Measurements from ENCODE around the gene NANP.
"Not testable (repeated sequence)": the region's sequence is repeated elsewhere in the genome, so short reads cannot be mapped to it uniquely, and the experiment has no call there.

Gene NANP, protein sequence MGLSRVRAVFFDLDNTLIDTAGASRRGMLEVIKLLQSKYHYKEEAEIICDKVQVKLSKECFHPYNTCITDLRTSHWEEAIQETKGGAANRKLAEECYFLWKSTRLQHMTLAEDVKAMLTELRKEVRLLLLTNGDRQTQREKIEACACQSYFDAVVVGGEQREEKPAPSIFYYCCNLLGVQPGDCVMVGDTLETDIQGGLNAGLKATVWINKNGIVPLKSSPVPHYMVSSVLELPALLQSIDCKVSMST

DNA sequence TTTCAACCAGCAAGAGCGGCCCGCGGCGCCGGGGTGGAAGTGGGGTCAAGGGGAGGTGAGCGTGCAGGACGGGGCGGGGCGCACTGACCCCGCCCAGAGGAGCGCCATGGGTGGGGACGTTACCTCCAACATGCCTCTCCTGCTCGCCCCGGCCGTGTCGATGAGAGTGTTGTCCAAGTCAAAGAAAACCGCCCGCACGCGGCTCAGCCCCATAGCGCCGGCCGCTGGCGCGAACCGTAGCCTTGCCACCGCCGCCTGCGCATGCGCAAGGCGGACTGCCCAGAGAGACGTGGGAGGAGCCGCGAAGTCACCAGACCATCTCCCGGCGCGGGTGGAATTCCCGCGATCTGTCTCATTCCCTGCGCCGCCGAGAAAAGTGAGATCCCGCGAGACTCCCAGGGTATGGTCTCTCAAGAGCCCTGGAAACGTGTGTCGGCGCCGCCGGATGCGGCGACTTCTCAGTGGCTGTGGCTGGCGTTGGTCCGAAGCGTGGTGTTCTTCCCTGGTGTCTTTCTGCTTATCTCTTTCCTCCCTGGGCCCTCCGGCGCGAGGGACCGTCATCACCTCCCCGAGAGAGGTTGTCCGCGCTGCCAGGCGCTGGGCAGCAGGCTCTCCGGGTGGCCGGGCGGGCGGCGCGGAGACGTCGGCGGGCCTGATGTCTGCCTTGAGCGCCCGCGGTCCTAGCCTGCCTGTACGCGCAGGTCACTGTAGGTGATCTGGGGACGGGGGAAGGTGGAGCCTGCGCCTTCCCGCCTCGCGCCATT is at the start of gene NANP:
TSS of gene NANP (minus strand) at position 279 of the 764 bp plus-strand sequence. CDS start at position 213, 66 bp downstream.
- peak; percentile 98 for DNase-seq (ENCODE audit: low read depth, low spot score)

DNA sequence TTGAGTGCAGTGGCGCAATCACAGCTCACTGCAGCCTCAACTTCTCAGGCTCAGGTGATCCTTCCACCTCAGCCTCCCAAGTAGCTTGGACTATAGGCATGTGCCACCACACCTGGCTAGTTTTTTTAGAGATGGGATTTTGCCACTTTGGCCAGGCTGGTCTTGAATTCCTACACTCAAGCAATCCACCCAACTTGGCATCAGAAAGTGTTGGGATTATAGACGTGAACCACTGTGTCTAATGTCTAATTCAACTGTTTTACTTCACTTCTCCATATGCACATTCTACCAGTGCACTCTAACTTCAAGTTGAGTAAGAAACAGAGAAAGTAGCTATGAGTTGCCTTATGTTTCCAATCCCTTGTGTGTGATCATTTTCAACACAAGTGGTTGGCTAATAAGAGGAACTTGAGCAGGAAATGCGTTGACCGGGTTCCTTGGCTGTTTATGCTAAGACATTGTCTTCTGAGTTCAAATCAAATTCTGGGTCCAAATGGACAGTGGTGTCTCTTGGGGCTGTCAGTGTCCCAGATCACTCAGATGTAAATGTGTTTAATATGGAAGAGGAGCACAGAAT is 48.9 kb upstream of the NANP start:
- no peak for DNase-seq (ENCODE audit: low read depth, low spot score)

DNA sequence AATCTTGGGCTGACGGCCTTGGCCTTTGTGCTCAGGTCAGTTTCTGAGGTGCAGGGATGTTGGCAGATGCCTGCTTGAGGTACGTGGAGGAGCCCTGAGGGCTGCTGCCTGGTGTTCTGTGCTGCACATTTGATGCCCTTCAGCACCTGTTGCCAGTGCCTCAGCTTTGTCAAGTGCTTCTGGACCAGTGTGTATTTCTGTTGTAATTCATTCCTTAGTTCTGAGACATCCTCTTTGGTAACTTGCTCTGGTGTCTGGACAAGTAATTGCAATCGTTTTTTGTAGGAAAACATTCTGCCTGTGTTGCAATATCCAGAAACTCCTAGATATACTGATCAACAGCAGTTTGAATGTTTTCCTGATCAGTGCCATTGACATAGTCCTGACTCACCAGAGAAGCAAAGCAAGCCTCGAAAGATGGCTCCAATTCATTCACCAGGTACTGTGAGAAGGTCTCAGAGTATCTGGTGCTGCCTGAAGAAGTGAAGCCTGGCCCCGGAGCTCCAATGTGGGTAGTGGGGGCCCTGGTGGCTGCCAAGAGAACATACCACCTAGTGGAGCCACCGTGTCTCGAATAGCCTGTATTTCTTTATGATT is 46.1 kb upstream of the NANP start:
- peak; percentile 25 for DNase-seq (ENCODE audit: low read depth, low spot score)

DNA sequence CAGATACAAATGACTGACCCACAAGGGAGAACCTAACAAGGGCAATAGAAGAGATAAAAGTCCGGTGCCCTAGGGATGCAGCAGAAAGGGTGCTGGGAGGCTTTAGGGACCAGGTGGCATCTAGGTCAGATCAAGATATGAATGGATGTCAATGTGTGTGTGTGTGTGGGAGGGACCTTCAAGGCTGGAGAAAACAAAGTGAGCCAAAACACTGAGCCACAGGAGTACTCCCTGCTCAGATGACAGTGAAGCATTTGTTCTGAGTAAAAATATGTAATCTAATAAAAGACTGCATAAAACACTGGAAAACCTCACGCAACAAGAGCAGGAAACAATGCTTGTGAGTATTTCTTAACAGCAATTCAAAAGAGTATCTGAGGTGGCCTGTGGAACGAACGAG is 44.6 kb upstream of the NANP start:
- no peak for DNase-seq (ENCODE audit: low read depth, low spot score)

DNA sequence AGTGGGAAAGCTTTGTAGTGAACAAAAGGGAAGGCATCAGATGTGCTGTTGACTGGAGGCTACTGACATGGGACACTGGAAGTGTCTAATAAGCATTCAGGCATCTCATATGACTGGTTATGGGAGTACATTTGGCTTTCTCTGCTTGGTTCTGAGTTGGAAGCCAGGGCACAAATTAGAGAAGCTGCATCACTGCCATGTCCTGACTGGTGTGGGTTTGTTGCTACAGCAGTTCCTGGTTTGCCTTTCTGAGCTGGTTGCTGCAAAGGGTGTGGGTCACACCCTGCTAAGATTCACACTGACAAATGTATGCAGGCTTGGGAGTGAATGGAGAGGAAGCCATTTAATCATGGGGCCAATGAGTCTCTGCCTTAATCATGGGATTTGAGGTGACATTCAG is 36.2 kb upstream of the NANP start:
- DNase-seq (ENCODE audit: low read depth, low spot score) = no peak

DNA sequence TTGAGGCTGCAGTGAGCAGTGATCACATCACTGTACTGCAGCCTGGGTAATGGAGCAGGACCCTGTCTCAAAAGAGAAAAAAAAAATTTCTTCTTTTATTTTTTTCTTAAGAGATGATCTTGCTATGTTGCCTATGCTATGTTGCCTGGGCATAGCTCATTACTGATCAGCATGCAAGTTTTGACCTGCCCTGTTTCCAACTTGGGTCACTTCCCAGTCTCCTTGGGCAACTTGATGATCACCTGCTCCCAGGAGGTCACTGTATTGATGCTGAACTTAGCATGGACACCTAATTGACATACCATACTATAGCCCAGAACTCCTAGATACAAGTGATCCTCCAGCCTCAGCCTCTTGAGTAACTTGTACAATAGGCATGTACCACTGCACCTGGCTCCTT is 30.7 kb upstream of the NANP start:
- DNase-seq (ENCODE audit: low read depth, low spot score) = no peak

DNA sequence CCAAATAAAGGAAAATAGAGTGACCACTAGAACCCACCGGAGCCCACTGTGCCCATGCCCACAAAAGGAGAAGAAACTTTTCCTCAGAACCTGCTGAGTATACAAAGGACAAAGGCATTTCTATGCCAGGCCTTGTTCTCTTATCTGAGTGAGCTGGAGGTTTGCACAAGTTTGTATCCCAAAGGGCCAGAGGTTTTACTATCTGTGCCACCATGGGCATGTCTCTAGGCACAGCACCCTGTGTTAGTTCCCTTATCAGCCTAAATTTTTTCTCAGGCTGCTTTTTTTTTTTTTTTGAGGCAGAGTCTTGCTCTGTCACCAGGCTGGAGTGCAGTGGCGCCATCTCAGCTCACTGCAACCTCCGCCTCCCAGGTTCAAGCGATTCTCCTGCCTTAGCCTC is 29.1 kb upstream of the NANP start:
- DNase-seq (ENCODE audit: low read depth, low spot score) = not testable (repeated sequence)

DNA sequence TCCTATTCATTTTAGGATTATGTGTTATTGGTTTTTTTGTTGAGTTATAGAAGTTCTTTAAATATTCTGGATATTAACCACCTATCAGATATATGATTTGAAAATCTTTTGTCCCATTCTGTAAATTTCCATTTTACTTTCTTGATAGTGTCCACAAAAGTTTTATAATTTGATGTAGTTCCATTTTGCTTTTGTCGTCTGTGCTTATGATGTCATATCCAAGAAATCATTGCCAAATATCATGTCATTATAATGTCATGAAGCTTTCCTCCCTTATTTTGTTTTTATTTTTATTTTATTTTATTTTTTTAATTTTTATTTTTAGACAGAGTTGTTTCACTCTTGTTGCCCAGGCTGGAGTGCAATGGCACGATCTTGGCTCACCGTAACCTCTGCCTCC is 21.0 kb upstream of the NANP start:
- DNase-seq (ENCODE audit: low read depth, low spot score) = no peak

DNA sequence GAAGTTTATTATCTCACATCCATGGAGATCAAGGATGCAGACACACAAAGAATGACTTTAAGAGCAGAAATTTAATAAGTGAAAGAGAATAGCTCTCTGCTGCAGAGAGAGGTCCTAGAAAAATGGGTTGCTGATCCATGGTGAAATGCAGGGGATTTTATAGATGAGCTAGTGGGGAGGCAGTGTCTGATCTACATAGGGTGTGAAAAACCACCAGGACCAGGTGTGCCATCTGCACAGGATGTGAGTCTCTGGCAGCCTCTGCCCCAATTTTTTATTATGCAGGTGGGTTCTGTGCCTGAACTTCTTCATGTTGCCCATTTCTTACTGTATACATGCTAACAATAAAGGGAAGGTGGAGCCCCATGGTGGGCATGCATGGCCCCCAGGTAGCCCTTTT is 19.9 kb upstream of the NANP start:
- DNase-seq (ENCODE audit: low read depth, low spot score) = no peak

DNA sequence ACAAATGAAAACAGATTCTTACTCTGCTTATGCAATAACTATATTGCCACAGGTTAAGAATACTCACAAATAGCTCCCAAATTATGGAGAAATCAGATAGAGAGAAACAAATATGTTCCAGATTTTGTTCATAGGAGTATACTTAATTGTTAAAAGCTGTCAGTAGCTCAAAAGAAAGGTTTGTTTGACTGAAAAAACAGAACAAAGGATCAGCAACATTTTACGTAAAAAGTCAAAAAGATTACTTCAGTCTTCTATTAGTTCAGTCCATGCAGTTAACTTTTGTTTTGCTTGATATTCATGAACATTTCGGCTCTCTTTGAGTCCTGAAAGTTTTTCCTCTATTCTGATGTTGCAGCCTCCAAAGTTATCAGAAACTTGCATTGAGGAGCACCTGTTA is 13.4 kb upstream of the NANP start:
- no peak for DNase-seq (ENCODE audit: low read depth, low spot score)

DNA sequence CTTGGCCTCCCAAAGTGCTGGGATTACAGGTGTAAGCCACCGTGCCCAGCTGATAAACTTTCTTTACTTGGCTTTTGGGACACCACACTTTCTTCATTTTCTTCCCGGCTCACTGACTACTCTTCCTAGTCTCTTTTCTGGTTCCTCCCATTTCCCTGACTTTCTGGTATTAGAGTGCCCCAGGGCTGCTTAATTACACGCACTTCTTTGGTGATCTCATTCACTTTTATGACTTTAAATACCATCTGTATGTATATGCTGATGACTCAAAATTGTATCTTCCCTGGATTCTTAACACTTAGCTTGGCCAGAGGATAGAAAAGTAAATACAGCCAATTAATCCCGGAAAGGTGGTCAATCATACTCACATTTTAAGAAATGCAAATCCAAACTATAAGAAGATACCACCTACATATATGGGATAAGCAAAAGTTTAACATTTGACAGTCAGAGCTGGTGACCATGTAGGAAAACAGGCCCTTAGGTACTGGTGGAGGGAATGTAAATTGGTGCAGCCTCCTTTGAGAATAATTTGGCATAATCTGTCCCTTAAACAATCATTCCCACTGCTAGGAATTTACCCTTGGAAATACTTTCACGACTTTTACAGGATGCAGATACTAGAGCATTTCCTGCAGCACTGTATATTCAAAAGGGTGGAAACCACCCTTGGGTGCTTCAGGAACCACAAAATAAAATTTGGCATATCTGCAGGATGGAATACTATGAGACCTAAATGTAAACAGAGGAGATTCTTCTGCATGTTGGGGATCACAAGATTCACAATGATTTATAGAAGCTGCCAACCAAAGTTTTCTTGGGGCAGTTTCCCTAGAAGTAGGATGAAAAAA is 9.4 kb upstream of the NANP start:
- no peak for DNase-seq (ENCODE audit: low read depth, low spot score)

DNA sequence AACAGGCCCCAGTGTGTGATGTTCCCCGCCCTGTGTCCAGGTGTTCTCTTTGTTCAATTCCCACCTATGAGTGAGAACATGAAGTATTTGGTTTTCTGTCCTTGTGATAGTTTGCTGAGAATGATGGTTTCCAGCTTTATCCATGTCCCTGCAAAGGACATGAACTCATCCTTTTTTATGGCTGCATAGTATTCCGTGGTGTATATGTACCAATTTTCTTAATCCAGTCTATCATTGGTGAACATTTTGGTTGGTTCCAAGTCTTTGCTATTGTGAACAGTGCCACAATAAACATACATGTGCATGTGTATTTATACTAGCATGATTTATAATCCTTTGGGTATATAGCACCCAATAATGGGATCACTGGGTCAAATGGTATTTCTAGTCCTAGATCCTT is 6.8 kb upstream of the NANP start:
- not testable (repeated sequence) for DNase-seq (ENCODE audit: low read depth, low spot score)

DNA sequence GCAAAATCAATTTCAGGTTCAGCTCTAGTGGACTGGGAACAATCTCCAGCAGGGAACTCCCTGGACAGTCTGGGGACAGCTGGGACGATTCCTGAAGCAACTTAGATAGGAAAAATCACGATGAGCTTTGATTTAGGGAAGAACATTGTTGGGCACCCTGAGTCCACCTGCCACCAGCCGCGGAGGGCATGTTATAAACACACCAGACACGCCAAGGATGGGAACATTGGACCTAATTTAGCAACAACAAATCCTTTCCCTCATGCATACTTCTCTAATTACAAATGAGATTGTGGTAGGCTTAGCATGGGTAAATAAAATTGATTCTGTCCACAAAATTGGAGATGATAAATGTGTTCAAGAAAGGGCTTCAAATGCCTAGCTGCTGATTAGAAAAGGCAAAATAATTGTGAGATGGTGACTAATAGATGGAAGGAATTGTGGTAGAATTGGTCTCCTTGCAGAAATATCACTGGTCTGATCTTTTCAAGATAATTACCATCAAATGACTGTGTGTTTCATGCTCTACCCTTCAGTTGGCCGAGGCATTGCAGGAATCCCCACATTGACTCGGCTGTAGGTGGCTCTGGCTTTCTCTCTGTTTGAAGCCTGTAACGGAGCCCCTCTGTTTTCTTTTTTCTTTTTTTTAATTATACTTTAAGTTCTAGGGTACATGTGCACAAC is 6.1 kb upstream of the NANP start:
- DNase-seq (ENCODE audit: low read depth, low spot score) = no peak

DNA sequence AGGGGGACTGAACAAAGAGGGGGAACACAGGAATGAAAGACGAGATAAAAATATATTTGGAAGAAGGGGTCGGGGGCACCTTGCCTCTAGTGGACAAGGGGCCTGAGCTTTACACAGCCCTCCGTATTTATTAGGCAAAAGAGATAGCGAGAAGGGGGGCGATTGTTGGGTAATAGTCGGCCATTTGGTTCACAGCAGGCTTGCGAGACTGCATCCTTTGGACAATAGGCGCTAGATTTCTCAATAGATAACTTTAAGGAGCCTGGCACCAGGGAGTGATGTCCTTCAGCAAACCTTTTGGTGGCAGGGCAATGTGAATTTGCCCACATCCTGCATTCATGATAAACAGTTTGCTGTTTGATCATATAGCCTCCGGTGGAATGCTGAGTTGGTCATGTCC is 3.0 kb upstream of the NANP start:
- DNase-seq (ENCODE audit: low read depth, low spot score) = peak; percentile 26

DNA sequence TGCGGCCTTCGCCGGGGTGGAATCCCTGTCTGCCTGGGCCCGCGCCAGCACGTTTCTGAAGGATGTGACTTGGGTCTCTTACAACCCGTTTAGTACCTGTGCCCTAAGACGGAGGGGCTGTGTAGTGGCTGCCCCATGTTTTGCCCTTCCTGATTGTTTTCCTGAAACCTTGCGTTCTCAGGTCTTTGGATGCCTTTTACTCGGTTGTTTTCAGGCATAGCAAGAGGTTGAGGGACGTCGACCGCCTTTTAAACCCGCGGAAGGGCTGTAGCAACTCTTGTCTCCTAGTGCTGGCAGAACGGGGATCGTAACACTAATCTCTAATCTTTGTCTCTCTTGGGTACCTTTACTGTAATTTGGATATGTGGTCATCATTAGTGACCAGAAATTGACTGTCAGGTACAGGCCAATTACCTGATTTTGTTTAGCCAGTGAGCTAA is 706 bp upstream of the NANP start:
- no peak for DNase-seq (ENCODE audit: low read depth, low spot score)

DNA sequence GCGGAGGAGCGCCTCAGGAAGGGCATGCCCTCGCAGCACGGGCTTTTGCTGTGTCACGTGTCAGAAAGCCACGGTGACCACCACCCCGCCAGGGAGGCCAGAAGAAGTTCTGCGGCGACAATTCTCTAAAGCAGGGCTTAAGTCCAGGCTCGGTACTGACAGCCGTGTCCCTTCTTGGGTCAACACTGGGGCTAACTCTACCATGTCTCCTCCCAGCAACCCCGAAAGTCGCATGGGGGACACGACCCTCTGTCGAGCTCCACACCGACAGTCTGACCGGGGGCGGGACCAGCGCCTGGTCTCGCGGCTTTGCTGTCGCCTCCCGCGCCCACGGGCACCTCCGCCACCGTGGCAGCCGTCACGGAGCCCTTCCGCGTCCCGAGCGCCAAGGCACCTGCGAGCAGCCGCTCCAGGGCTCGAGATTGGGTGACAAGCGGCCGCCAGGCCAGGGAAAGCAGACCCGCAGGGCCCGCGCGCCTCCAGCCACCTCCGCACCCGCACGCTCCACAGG is 534 bp downstream of the NANP start:
- peak; percentile 46 for DNase-seq (ENCODE audit: low read depth, low spot score)

DNA sequence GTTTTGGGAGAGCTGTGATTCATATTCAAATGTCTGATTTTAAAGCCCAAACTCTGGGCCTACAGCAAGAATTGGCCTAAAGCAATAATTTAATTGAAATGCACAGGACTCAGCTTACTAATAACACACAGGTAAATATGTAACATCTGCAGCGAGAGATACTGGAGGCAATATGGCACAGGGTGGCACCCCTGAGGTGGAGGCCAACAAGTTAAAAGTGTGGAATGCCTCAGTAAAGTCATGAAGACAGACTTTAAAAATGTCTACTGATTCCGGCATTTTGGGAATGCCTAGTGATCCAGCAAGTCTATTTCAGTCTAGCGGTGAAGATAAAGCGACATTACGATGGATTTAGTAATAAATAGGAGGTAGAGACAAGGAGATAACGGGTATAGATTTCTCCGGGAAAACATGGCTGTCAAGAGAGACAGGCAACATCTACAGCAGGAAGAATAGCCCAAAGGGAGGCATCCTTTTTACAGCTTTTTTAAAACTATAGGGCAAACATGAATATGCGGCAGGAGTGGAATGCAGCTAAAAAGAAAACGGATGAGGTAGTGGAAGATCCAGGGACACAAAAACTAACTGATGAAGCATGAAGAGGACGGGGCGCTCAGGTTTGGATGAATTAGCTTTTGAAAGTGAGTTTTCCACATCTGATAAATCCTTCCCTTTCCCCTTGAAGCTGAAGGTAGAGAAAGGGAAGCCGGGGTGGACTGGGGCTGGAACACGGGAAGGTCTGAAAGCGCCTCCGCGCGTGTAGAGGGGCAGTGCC is 1.2 kb downstream of the NANP start:
- no peak for DNase-seq (ENCODE audit: low read depth, low spot score)

DNA sequence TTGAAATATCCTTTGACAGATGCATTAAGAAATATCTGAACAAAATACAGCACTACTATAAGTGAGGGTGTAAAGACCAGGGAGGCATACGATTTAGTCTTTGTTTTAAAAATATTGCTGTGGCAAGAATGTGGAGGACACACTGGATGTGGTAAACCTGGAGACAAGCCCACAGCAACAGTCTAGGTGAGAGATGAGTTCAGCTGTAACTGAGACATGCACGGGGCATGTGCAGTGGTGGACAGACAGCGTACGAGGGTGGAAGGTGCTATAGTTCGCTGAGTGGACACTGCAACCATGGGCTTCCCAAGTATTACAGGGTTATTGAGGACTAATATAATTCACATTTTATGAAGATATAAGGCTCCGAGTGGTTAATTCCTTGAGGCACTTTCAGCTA is 1.8 kb downstream of the NANP start:
- no peak for DNase-seq (ENCODE audit: low read depth, low spot score)

DNA sequence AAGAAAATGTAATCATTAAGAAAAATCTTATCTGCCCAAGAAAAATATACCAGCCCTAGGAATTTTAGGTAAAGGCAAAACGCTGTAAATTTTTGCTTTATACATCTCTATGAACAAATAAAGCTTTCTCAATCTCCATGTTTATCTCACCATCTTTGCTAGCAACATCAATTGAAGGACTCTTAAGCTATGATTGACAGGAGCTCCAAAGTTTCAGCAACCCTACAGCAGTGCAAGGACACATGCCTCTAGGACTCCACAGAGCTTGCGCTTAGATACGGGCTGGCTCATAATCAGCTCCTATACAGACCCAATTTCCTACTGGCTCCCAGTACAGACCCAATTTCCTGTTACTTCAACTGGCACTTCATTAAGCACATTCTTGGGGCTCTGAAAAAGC is 4.3 kb downstream of the NANP start:
- DNase-seq (ENCODE audit: low read depth, low spot score) = no peak

DNA sequence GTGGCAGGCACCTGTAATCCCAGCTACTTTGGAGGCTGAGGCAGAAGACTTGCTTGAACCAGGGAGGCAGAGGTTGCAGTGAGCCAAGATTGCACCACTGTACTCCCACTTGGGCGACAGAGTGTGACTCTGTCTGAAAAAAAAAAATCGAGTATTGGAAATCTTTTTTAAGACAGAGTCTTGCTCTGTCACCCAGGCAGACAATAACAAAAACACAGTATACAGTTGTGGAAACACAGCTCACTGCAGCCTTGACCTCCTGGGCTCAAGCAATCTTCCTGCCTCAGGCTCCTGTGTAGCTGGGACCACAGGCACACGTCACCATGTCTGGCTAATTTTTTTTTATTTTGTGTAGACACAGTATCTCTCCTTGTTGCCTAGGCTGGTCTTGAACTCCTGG is 15.0 kb downstream of the NANP start:
- no peak for DNase-seq (ENCODE audit: low read depth, low spot score)
